HG02678 (cell line): ENCODE data around the gene ADH1A.
"Not testable (repeated sequence)": the region's sequence is repeated elsewhere in the genome, so short reads cannot be mapped to it uniquely, and the experiment has no call there.

Experiments used
- ATAC-seq: cut with Tn5 transposase; IDR thresholded peaks from one replicate; pipeline ENCODE4 v1.9.1; 2021; ENCODE audit warnings: mild to moderate bottlenecking, moderate library complexity; ENCODE audit not compliant: unreplicated experiment

Gene ADH1A

DNA sequence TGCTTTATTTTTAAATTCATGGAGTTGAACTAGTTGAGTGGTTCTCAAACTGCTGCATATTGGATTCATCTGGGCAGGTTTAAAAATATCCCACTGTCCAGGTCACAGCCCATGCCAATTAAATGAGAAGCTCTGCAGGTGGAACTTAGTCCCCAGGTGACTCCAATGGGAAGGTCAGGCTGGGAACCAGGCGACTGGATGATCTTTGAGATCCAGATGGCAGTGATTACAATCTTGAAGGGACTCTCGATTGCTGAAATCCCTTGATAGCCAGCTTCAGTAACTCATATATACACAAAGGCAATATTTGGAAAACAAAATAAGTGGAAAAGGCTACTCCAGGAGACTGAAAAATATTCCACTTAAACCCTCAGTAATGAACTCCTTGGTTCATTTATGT, 8.1 kb downstream of the ADH1A start:
- ATAC-seq = no peak

GRCh38 chr4:99281261-99281660, 9.5 kb downstream of the ADH1A start:
- no peak for ATAC-seq

GRCh38 chr4:99276417-99276816, 14.4 kb downstream of the ADH1A start:
- ATAC-seq = no peak

- no peak for ATAC-seq
Measured at GRCh38 chr4:99275885-99276284, 14.9 kb downstream of the ADH1A start.

DNA sequence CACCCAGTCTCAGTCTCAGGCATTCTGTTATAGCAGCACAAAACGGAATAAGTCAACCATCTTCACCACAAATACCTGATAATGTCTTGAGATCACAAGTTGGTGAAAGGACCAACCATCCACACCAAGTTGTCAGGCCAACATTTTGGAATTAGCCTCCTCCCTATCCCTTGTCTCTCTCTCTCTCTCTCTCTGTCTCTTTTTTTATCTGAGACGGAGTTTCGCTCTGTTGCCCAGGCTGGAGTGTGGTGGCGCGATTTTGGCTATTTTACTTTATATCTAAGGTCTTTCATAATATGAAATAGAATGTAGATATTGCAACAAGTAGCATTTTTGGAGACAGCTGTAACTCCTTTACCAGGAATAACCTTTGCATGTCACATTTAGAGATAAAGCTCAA, 15.7 kb downstream of the ADH1A start:
- no peak for ATAC-seq

- ATAC-seq = no peak
Measured at GRCh38 chr4:99273704-99274103, 17.1 kb downstream of the ADH1A start.

GRCh38 chr4:99264927-99265326, 25.9 kb downstream of the ADH1A start:
- ATAC-seq = no peak

- no peak for ATAC-seq
Measured at GRCh38 chr4:99252746-99253145, 38.0 kb downstream of the ADH1A start.

DNA sequence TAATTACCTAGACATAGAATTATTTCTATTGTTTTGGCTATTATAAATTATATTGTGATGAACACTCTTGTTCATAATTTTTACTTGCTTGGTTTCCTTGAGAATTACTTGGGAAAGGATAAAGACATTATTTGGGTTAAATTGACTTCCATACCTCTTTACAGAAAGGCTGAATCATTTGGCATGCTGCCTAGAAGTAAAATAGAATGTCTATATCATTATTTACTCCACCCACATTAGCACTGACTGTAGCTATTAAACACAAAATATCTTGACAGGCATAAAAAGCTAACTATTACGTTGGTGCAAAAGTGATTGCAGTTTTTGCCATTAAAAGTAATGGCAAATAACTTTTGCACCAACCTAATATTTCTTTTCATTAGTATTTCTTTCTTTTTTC, 42.1 kb downstream of the ADH1A start:
- ATAC-seq = no peak

- no peak for ATAC-seq
Measured at GRCh38 chr4:99235955-99236354, 54.8 kb downstream of the ADH1A start.

DNA sequence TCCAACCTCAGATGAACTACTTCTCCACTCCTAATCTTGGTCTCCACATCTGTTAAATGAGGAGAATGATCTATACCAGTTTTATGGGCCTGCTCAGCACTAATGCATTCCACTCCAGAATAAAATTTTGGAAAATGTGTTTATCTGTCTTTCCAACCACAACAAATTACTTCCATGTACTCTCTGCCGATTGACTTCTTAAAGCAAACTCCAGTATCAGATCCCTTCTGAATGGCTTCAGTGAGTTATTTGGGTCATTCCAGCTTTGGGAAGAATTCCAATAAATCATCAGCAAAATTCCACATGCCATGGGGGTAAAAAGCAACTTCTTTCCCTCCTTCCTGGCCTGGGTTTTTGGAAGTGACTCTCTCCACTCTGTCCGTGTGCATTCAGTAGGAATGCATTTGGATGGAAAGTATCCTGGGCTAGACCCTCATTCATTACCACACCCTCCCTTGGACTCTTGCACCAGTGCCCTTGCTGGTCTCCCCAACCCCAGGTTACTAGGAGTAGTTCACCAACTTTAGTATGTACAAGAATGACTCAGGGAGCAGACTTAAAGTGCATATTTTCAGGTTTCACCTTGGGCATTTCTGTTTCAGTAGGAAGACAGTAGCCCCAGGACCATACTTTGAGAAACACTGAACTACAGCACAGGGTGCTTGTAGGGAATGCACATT, 56.3 kb downstream of the ADH1A start:
- ATAC-seq = no peak

- ATAC-seq = not testable (repeated sequence)
Measured at GRCh38 chr4:99233397-99233796, 57.4 kb downstream of the ADH1A start.

GRCh38 chr4:99228706-99229105, 62.1 kb downstream of the ADH1A start:
- ATAC-seq = not testable (repeated sequence)

DNA sequence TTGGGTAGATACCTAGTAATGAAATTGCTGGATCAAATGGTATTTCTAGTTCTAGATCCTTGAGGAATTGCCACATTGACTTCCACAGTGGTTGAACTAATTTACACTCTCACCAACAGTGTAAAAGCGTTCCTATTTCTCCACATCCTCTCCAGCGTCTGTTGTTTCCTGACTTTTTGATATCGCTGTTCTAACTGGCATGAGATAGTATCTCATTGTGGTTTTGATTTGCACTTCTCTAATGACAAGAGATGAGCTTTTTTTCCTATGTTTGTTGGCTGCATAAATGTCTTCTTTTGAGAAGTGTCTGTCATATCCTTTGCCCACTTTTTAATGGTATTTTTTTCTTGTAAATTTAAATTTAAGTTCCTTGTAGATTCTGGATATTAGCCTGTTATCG, 63.1 kb downstream of the ADH1A start:
- not testable (repeated sequence) for ATAC-seq
